Muscle of back (tissue), 11 donors: ENCODE data around the gene KCNT2. TPM values are rescaled to one million over a fixed set of nuclear protein-coding genes. Genes with fewer than 3 reads are reported as not detected.
A peak's percentile ranks its signal among the peaks of the same experiment; 100 is the strongest.

Experiments used
- DNase-seq, 3 donors: peaks; one replicate each; pipeline versions ENCODE4 v3.0.0 to v3.0.0-alpha.2; 2013
- polyA plus RNA-seq, 10 donors: library from polyadenylated mRNA; unstranded; fragments of 120-200 nt; gene quantifications; one replicate each; pipeline ENCODE4 v1.2.1, GENCODE V29; 2013; ENCODE audit not compliant: insufficient read length in 10 of 10

Gene KCNT2
- polyA plus RNA-seq, 10 donors = 3.2 to 8.8 (median 5.2) TPM

GRCh38 chr1:196205882-196206281, 402.4 kb downstream of the KCNT2 start:
- no peak for DNase-seq

GRCh38 chr1:196196486-196196885, 411.8 kb downstream of the KCNT2 start:
- no peak for DNase-seq

- peak in 1 of 3 donors; percentile 32 for DNase-seq
Observed at GRCh38 chr1:196193896-196194559, 414.2 kb downstream of the KCNT2 start.

GRCh38 chr1:196183941-196184340, 424.3 kb downstream of the KCNT2 start:
- peak in 1 of 3 donors; percentile 5 for DNase-seq

- DNase-seq = peak in 1 of 3 donors; percentile 3
Observed at GRCh38 chr1:196181594-196181878, 426.7 kb downstream of the KCNT2 start.

GRCh38 chr1:196180847-196181593, 427.2 kb downstream of the KCNT2 start:
- DNase-seq = peak in 2 of 3 donors; percentile 9 to 84

- no peak for DNase-seq
Observed at GRCh38 chr1:196178083-196178635, 430.1 kb downstream of the KCNT2 start.

Other genes starting within 250 kb of the KCNT2 start
- 100 to 1,000 TPM in 1 of 10 donors, 10 to 100 TPM in 9; 56.2 to 102 (median 80.1) TPM for gene CFH, start 43.6 kb upstream of the KCNT2 start, polyA plus RNA-seq
- 1 to 10 TPM in 9 of 10 donors, under 1 TPM in 1; 0.83 to 2.8 (median 1.5) TPM for gene CFHR3, start 166.4 kb upstream of the KCNT2 start, polyA plus RNA-seq
- gene CFHR1, start 211.3 kb upstream of the KCNT2 start, polyA plus RNA-seq = 1 to 10 TPM in 1 of 10 donors, under 1 TPM in 6, not detected in 3; 0.30 to 1.3 (median 0.36) TPM